GM19239 (cell line): ENCODE measurements around the gene STAC2.

Experiments
- DNase-seq: peaks from one replicate; pipeline ENCODE4 v3.0.0; 2011; ENCODE audit warnings: low spot score; ENCODE audit not compliant: insufficient read length
- FAIRE-seq: peaks from 2 replicates; lab custom pipeline; 2011; peaks lifted over from hg19 to GRCh38; lab: Jason Lieb, UNC

The STAC2 gene

DNA sequence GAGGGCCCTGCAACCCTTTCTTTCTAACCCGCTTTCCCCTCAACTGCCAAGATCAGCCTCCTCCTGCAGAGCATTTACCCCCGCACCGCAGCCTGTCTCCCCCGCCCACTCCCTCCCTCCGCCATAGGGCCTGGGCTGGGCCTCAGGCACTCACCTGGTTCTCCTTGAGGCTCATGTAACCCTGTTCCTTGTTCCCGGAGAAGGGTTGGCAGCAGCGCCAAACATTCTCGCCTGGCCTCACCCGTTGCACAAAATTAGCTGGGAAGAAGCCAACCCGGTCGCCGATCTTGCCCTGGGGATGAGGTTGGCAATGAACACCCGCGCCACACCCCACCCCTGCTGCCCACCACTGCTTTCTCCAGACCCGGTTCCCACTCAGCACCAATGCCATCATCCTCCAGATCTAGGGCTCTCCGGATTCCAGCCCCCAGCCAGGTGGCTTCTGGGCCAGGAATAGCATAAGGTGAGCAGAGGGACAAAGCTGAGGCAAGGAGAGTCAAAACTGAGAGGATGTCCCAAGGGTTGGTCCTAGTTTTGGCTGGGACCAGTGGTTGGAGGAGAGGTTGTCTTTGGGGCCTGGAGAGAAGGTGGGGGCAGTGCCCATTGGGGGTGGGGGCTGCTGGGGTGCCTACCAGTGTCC, 12.8 kb downstream of the STAC2 start:
- no peak for FAIRE-seq
- DNase-seq = no peak

GRCh38 chr17:39212195-39212810, 13.4 kb downstream of the STAC2 start:
- DNase-seq (no peak), FAIRE-seq (no peak)

DNA sequence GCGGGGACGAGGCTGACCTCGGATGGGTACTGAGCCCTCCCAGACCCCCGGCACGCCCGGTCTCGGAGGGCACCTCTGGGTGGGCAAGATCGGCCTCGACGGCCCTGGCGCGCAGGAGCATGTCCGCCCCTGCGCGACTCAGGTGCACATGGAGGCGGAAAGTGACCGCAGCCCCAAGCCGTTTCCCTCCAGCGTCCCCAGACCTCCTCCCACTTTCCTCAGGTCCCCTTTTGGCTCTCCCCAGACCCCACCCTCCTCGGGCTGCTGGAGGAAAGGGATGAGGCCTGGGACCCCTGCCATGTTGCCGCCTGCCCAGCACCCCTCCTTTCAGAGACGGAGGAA, 15.7 kb downstream of the STAC2 start:
- FAIRE-seq (no peak), DNase-seq (no peak)

GRCh38 chr17:39209317-39210092, 16.2 kb downstream of the STAC2 start:
- DNase-seq = no peak
- FAIRE-seq = no peak

DNA sequence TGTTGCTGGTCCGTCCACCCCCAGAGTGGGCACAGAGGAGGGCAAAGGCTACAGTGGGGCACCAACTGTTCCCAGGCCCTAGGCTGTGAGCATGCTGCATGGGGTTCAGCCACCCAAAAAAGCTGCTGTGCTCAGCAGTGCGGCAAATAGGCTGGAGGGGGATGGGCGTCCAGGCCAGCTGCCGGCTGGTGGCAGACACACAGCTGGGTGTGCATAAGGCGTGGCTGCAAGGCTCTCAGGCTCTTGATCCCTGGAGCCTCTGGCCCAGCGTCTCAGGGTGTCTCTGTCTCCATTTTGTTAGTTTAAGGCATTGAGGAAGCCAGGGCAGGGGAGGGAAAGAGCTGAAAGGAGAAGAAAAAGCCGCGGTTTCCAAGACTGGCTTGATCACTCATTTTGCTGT, 16.9 kb downstream of the STAC2 start:
- peak; percentile 79 for FAIRE-seq
- DNase-seq = peak; percentile 63

GRCh38 chr17:39208136-39208535, 17.6 kb downstream of the STAC2 start:
- no peak for FAIRE-seq
- no peak for DNase-seq

- FAIRE-seq = no peak
Measured at GRCh38 chr17:39205112-39205526, 20.6 kb downstream of the STAC2 start.

DNA sequence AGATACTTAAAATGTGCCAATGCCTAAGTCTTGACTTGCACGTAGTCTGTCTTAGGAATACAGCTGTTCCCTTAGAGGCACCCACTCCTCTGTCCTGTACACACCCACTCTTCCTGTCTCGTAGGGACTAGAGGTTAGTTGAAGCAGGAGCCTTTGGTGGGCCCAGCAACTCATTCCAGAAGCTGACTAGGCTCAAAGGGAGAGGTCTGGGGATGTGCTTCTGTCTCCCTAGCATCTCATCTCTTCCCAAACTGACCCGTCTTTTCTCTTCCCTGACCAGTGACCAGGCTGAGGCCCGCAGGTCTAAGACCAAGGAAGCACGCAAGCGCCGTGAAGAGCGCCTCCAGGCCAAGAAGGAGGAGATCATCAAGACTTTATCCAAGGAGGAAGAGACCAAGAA, 21.5 kb downstream of the STAC2 start:
- no peak for DNase-seq
- FAIRE-seq = no peak

More at GRCh38 chr17:39205112-39205526, 20.6 kb downstream of the STAC2 start:
- DNase-seq = no peak

DNA sequence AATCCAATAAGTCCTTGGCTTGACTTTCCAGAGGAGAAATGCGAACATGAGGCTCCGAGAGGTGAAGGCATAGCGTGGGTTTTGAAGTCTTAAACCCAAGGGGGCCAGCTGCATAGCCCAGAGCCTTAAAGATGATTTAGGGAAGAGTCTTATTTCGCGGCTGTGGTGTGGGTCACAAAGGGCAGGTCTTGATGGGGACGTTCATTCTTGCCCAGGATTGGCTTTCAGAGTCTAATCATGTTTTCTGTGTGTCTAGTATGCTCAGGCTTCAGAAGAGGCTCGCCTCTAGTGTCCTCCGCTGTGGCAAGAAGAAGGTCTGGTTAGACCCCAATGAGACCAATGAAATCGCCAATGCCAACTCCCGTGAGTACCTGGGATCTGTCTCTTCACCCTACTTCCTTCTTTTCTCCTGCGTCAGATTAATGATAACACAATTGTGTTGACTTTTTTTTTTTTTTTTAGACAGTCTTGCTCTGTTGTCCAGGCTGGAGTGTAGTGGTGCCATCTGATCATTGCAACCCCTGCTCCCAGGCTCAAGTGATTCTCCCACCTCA, 24.7 kb downstream of the STAC2 start:
- FAIRE-seq = no peak
- DNase-seq = no peak

DNA sequence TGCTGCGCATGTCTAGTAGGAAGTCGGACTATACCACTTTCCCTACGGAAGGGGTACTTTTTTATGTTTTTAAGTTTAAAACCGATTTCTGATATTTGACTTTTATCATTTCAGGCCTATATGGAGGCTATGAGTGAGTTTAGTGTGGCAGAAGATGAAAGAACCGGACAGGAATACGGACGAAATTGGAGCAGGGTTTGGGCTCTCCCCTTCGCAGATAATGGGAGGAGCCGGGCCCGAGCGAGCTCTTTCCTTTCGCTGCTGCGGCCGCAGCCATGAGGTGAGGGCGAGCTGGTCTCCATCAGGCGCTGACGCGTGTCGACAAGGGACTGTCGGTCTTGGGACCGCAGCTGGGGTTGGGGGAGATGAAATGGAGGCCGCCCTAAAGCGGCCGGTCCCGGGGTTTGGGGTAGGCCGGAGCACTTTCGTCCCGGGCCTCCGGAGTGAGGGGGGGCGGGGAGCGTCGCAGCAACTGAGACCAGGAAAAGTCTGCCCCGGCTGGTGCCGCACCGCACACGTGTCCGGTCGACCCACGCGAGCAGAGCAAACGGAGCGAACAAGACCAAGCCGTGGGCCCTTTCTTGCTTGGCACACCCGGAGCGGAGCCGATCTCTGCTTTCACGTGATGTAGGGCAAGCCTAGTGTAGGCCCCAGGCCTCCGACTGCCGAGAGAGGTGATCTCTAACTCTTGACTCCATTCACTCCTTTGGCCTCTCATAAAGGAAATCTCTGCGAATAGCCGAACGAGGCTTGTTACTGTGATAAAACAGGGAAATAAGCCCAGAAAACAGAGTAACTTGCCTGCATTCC, 25.5 kb downstream of the STAC2 start, which contains the start of gene RPL19:
TSS of gene RPL19 (plus strand) at position 214 of the 810 bp plus-strand sequence. CDS start at position 276, 62 bp downstream.
- FAIRE-seq = peak; percentile 97
- DNase-seq = peak; percentile 85

GRCh38 chr17:39199820-39200069, 26.0 kb downstream of the STAC2 start:
- no peak for FAIRE-seq
- peak; percentile 90 for DNase-seq

GRCh38 chr17:39198186-39198566, 27.6 kb downstream of the STAC2 start:
- no peak for DNase-seq
- no peak for FAIRE-seq

- DNase-seq = peak; percentile 79
- no peak for FAIRE-seq
Measured at GRCh38 chr17:39197380-39198185, 28.2 kb downstream of the STAC2 start, which contains the start of gene CACNB1. CACNB1 (minus strand) TSS chr17:39197669; CDS start chr17:39197495, 174 bp downstream.

DNA sequence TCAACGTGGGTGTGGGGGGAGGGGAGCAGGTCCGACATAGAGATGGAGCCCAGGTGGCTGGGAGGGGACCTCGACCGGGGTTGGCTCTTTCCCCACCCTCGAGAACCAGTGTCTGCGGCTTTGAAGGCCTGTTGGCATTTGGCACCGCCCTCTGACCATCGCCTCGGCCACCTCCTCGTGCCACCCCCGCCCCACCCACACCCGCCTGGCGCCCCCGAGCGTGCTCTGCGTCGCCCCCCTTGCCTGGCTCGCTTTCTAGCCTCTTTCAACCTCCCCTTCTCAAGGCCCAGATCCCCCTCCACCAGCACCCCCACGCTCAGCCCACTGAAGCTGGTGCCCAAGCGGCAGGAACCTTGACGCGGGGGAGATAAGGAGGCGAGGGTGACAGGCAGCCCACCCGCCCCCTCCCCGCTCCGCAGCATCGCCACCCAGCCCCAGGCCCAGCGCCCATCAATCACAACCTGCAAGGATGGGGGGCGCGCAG, 28.9 kb downstream of the STAC2 start:
- DNase-seq = peak; percentile 43
- FAIRE-seq = no peak

- FAIRE-seq (no peak), DNase-seq (no peak)
Measured at GRCh38 chr17:39196241-39196807, 29.4 kb downstream of the STAC2 start.

DNA sequence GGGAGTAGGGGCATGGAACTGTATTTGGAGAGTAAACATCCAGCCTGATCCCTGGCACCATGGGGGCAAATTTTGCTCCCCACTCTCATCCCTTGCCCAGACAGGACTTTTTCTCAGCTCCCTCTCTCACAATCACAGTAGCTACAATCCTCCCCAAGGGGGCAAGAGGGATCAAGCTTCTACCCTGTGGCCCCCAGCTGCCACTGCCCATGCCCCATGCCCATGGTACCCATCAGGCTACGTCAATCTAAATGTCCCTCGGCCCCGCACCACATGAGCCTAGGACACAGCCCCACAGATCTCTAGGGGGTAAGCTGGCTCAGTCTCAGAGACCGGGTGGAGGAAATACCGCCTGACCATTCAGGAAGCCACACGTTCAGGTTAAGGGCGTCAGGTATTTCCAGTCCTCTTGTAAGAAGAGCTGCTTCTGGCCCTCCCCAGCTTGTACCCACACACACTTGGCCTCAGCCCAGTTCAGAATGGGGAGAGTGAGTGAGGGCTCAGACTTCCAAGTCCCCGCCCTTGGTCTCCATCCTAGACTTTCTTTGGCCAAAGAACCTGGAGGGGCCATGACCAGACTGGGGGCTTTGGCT, 30.1 kb downstream of the STAC2 start:
- DNase-seq (peak; percentile 40), FAIRE-seq (no peak)

DNA sequence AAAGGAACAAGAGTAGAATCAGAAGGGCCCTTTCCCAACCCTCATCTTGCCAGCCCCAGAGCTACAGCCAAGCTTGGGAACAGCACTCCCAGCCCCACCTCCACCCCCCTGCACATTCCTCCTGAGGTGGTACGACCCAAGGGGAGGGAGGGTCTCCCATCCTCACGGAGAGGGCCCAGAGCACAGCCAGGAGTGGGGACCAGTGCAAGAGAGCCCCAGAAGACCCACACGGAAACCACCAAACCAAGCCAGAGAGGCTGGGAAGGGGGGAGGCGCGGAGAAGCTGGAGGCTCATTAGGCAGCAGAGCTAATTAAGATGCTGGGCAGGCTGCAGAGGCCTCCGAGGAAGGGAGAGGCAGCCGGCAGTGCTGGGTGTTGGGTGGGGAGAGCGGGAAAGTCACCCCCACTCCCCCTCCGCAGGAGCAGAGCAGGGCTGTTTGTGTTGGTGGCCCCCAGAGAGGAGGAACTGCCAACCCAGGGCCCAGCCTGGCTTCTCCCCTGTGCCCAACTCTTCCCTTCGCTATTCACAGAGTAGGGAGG, 30.7 kb downstream of the STAC2 start:
- no peak for DNase-seq
- FAIRE-seq = no peak
